Retinal pigment epithelial cell (primary cell): ENCODE data around the gene VDR.

Source experiments
- DNase-seq: peaks from one replicate; pipeline ENCODE4 v3.0.0-alpha.2; 2010; ENCODE audit warnings: low read depth
- H3K4me3 ChIP-seq: 2 replicates; pipeline ENCODE4 v1.5.1; 2011; ENCODE audit warnings: mild to moderate bottlenecking, low read length, control low read depth, moderate library complexity
- CTCF ChIP-seq: conservative IDR thresholded peaks from 2 replicates; pipeline ENCODE4 v1.5.1; 2011; ENCODE audit warnings: low read depth, low read length, control low read depth, inconsistent platforms

VDR gene

DNA sequence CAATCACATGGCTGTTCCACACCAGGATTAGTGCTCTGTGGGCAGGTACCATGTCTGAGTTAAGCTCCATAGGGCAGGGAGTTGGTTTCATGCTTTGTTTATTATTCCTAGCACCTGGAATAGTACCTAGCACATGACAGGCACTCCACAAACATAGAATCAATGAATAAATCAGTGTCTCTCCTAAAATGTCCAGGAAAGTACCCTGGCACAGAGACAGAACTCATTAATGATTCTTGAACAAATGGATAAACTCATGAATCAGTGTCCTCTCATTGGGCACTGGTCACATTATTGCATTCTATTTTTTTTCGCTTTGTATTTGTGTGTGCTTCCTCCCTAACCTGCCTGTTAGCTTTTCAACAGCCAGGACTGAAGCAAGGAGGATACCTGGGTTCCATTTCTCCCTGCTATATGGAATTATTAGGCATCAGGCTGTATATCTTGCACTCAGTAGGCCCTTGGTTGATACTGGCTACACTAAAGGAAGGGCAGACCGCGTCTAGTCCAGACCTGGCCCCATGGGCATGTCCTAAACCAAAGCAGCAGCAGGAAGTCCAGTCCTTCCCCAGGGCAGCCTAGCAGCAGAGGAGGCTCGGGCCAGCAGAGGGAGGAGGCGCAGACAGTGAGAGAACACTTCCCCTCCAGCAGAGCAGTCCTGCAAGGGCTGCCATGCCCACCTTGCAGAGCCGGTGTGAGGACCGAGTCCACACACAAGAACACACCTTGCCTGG is 103.5 kb downstream of the VDR start:
- TF ChIP-seq CTCF, result peak; percentile 35
- no peak overlapping the region for H3K4me3 ChIP-seq
- DNase-seq, result no peak

DNA sequence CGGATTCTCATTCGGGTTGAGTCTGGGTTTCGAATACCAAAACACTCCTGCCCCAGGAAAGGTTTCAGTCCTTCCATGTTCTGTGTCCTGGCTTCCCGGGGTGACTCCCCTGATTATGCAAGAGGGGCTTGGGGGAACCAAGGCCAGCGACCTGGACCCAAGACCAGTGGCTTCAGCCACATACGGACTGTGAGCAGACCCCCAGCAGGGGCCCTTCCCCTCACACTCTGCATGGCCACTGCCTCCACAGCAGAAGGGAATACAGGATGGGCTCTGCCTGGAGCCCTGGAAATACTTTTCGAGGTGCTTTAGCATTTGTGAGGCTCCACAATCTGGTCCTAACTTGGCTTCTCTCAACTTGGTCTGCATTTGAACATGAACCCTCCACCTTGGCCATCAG is 104.2 kb downstream of the VDR start:
- TF ChIP-seq CTCF, result no peak
- no peak for DNase-seq
- H3K4me3 ChIP-seq, result no peak overlapping the region

DNA sequence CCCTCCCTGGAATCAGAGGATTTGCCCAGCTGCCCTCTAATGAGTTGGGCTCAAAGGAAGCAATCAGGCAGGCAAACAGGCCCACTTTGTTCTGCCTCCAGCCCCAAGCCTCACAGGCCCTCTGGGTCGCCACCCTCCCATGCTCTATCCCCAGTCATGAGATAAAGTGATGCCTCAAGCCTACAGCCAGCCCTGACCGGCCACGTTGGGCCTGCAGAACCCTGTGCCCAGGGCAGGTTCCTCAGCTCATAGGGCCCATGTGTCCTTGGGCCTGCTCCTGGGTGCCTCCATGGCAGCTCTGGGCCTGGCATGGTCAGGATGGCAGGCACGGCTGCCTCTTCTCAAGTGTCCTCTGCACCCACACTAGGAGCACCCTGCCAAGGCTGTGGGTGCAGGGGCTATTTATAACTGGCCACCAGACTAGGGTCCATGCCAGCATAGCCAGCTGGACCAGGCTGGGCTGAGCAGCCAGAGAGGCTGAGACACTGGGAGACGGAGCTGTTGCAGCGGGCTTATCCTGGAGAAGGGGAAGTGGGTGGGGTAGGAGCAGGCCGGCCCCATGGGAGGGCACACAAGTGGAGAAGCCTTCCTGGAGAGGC is 105.3 kb downstream of the VDR start:
- TF ChIP-seq CTCF, result no peak
- H3K4me3 ChIP-seq, result no peak overlapping the region
- no peak for DNase-seq

DNA sequence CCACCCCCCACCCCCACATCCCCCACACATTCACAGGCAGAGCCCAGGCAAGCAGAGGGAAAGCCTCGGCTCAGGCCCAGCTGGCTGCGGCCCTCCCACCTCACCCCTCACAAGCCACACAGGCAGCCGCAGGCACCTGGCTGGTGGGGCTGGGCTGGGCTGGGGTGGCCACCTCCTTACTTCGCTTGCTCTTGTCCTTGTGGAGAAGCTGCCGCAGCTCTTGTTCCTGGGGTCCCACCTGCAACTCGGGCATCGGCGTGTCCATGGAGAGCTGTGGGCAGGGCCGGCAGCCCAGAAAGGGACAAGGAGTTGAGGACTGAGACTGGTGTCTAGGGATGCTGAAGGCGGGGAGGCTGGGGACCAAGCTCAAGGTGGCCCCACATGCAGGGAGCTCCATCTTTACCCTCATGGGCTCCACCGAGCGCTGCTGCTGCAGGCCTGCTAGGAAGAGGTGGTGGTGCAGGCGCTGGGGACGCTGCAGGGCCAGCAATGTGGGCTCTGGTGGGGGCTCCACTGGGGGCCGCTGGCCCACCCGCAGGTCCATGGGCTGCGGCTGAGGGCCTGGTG is 106.3 kb downstream of the VDR start:
- TF ChIP-seq CTCF, result no peak
- no peak overlapping the region for H3K4me3 ChIP-seq
- no peak for DNase-seq

DNA sequence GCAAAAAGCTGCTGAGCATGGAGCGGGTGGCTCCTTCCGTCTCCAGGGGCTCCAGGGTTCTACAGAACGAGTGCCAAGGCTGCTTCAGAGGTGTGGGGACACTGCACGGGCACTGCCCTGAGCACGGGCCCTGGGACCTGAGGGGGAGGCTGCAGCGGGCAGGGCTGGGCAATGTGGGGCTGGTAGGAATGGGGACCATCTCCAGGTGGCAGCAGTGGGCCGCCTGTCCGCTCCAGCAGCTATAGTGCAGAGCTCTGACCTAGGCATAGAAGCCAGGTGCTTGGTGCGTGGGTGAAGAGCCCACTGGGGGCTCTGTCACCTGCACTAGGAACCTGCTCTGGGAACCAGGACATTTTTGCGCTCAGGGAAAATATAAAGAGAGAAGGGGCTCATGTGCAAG is 107.4 kb downstream of the VDR start:
- TF ChIP-seq CTCF, result peak; percentile 41
- DNase-seq, result no peak
- H3K4me3 ChIP-seq, result no peak overlapping the region

GRCh38 chr12:47795814-47796411 is 108.9 kb downstream of the VDR start:
- no peak overlapping the region for H3K4me3 ChIP-seq
- no peak for TF ChIP-seq CTCF
- DNase-seq, result no peak
